ENCODE results near the gene CHST11. TPM values are rescaled to one million over a fixed set of nuclear protein-coding genes. Genes with fewer than 3 reads are reported as not detected.
A peak's percentile ranks its signal among the peaks of the same experiment; 100 is the strongest.

CHST11 gene
- total RNA-seq, 1 experiment from 2014 or later = 3.4 TPM

DNA sequence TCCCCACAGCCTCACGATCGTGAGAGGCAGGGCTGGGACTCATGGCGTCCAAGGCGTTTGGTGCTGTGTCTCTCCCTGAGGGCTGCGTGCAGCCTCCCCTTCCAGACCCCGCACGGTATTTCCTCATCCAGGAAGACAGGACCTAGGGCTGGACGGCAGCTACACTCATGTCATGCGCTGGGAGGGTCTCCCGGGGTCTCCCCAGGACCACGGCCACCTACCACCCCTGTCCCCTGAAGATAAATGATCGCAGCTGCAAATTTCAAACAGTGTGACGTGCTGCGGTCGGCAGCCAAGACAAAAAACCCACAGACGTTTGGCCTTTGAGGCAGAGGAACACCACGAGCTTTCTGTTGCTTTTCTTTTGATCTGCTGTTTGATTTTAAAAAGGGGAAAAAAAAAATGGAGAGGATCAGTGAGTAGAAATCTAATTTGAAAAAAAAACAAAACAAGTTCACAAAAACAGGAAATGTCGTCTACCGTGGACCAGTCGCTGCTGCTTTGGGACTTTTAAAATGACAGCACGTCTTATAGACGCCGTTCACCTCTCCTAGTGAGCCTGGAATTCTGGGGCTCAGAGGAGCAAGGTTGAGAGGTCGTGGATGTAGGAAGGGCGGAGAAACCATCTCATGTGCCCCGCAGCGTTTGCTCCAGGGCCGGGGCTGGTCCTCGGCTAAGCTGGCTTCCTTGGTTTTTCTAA is 263.7 kb downstream of the CHST11 start:
- no peak for DNase-seq (ENCODE audit: low spot score)

GRCh38 chr12:104721039-104721405 is 264.3 kb downstream of the CHST11 start:
- DNase-seq (ENCODE audit: low spot score) = no peak

DNA sequence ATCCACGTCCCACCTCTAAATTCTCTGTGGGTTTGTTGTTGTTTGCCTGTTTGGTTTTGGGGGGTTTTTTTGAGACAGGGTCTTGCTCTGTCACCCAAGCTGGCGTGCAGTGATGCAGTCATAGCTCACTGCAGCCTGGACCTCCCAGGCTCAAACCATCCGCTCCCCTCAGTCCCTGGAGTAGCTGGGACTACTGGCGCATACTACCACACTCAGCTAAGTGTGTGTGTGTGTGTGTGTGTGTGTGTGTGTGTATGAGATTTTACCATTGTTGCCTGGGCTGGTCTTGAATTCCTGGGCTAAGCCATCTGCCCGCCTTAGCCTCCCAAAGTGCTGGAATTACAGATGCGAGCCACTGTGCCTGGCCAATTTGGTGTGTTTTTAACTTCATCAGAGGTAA is 265.2 kb downstream of the CHST11 start:
- DNase-seq (ENCODE audit: low spot score) = no peak

- DNase-seq (ENCODE audit: low spot score) = no peak
These were observed 266.1 kb downstream of the CHST11 start for GRCh38 chr12:104722601-104723534.

GRCh38 chr12:104723895-104724294 is 267.1 kb downstream of the CHST11 start:
- DNase-seq (ENCODE audit: low spot score) = no peak

DNA sequence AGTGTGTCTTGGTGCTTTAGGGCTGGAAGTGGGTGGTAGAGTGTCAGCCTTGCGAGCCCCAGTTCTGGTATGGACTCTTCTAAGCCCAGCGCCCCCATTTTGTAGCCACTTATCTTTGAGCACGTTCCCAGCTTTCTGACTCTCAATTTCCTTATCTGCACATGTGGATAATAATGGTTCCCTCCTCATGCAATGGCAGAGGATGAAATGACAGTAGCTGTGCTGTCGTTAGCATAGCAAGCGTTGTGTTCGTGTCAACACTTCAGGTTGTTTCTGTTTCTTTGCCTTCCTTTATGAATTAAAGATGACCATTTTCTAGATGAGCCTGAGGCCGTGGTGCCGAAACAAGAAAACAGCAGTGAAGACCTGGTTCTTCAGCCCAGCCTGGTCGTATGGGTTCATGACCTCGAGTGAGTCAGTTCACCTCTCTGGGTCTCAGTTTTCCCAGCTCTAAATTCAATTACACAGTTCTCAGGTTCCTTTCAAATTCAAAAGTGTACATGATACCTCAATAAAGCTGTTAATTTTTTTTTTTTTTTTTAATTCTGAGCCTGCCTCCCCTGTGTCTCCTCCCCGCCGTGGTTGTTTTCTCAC is 268.3 kb downstream of the CHST11 start:
- no peak for DNase-seq (ENCODE audit: low spot score)

DNA sequence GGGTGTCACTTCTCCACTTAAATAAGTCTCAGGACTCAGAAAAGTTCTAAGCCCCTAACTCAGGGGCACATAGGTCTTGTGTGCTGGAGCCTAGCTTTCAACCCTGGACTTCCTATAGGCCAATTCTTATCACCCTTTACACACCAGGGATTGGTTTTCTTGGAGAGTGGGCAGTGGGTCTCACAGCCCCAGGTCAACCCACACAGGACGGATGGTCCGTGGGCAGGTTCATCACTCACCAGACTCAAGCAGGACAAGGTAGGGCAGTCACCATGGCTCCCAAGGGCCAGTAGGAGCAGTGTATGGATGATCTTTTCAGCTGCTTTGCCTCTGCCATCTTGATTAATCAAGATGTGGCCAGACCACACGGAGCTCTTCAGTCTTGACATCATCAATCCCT is 268.9 kb downstream of the CHST11 start:
- no peak for DNase-seq (ENCODE audit: low spot score)

GRCh38 chr12:104727726-104728465 is 271.1 kb downstream of the CHST11 start:
- DNase-seq (ENCODE audit: low spot score) = no peak

DNA sequence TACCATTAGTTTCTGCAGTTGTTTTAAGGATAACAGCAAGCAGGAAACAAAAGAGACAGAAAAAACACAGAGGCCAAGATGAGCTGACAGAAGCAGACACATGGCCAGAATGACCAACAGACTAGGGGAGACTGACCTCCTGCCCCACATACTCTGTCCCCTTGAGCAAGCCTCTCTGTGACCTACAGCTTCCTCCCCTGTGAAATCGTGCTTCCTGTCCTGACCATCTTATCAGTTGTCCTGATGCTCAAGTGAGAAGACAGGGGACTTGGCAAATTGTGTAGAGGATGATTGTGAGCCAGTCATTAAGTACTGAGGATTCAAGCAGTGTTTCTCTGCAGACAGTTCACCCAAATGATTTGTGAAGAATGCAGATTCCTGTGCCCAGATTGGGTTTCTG is 272.3 kb downstream of the CHST11 start:
- DNase-seq (ENCODE audit: low spot score) = no peak

GRCh38 chr12:104729610-104730446 is 273.1 kb downstream of the CHST11 start:
- no peak for DNase-seq (ENCODE audit: low spot score)

DNA sequence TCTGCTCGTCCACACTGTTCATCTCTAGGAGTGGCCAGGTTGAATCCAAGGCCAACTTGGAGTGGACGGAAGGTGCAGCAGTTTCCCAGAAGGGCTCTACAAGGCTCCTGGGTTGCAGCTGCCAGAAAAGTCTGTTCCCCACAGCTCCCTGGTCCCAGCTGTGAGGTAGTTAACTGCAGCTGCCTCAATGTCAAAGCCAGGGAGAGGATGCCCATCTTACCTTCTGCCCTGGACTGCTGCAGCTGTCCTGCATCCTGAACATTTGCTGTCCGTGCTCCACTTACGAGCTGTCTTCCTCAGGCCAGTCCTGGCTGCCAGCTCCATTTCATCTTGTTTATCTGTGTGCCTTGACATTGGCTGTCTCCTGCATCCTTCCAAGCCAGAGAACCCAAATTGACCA is 274.0 kb downstream of the CHST11 start:
- no peak for DNase-seq (ENCODE audit: low spot score)

DNA sequence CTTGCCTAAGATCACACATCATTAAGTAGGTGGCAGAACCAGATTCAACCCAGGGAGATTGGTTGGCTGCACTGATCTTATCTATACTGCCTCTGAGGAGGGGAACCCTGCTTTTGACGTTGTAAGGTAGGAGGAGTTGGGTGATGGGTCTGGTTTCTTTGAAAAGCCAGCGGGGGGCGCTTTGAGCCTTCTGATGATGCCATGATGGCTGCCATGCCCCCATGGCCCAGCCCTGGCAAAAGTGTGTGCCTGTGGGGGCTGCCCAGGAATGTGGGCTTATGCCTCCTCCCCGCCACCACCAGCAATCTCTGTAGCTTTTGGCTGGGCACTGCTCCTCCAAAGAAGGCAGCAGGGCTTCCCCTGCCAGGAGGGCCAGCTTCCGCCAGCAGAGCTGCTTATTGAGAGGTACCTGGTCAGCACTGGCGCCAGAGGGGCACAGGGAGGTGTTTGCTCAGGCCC is 277.0 kb downstream of the CHST11 start:
- DNase-seq (ENCODE audit: low spot score) = no peak

DNA sequence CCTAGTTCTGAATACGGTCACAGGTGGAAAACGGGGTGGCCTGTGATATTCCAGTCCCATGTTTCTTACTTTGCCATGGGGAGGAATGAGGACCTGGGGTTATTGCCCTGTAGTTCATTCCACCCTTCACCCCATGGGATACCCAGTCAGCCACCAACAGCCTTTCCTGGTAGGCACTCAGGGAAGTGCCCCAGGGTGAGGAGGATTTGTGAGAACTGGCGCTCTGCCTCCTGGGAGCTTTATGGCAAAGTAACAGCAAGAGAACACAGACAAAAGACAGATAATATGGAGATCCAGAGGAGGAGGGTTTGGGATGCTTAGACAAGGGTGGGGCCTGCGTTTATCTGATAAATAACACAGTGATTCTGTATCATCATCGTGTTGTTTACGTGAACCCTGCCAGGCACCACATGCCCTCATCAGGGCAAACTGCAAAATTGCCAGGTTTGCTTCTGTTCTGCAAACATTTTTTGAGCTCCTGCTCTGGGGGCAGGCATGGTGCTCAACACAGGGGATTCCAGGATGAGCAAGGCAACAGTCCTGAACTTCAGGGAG is 277.9 kb downstream of the CHST11 start:
- no peak for DNase-seq (ENCODE audit: low spot score)

DNA sequence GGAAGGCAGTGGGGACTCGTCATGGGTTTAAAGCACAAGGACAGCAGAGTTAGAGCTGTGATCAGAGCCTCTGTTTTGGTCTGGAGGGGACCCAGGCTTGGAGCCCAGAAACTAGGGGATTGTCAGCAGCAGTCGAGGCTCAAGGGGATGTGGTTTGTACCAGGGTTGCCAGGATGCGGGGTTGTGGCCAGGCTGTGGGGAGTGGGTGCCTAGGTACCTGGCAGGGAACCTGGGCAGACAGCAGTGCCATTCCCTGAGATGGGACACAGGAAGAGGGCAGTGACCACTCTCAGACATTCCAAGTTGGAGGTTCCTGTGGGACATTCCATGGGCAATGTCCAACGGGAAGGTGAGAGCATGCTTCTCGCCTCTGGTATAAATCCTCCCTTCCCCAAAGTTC is 279.1 kb downstream of the CHST11 start:
- no peak for DNase-seq (ENCODE audit: low spot score)

DNA sequence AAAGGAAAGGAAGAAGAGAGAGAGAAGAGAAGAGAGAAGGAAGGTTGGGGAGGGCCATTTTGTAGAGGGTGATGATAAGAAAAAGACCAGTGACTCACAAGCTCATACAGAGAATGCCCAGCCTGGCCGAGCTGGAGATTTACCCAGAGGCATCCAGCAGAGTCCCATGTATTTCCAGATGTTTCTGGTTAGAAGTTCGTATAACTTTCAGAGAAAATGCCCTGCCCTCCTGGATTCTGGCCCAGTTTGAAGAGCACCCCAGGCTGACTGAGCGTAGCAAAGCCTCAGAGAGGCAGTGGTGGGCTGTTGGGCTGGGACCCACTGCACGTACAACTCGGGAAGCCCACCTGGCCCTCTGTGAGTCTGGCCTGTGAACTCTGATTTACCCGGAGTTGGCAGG is 279.6 kb downstream of the CHST11 start:
- DNase-seq (ENCODE audit: low spot score) = peak; percentile 59

- DNase-seq (ENCODE audit: low spot score) = no peak
These were observed 280.4 kb downstream of the CHST11 start for GRCh38 chr12:104737113-104737512.

DNA sequence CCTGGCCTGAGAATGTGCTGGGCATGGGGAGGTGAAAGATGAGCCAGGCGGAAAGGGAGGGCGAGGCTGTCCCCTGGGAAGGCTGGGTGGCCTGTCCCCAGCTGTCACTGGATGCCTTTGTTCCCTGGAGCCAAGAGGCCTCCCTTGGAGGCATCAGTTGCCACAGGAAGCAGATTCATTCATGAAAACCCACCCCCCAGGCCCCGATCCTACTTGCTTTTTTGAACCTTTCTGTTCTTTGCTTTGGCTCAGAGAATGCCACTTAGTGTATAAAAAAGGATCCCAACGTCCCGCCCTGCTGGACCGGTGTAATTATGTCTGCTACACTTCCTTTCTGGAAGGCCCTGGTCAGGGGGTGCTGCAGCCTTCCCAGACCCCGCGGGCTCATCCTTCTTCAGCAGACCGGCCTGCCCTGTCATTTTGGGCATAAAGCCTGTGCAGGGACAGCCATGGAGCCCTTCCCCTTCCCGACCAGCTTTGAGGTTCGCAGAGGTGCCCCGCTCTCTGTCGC is 281.1 kb downstream of the CHST11 start:
- no peak for DNase-seq (ENCODE audit: low spot score)

- DNase-seq (ENCODE audit: low spot score) = no peak
These were observed 281.6 kb downstream of the CHST11 start for GRCh38 chr12:104738331-104738730.

DNA sequence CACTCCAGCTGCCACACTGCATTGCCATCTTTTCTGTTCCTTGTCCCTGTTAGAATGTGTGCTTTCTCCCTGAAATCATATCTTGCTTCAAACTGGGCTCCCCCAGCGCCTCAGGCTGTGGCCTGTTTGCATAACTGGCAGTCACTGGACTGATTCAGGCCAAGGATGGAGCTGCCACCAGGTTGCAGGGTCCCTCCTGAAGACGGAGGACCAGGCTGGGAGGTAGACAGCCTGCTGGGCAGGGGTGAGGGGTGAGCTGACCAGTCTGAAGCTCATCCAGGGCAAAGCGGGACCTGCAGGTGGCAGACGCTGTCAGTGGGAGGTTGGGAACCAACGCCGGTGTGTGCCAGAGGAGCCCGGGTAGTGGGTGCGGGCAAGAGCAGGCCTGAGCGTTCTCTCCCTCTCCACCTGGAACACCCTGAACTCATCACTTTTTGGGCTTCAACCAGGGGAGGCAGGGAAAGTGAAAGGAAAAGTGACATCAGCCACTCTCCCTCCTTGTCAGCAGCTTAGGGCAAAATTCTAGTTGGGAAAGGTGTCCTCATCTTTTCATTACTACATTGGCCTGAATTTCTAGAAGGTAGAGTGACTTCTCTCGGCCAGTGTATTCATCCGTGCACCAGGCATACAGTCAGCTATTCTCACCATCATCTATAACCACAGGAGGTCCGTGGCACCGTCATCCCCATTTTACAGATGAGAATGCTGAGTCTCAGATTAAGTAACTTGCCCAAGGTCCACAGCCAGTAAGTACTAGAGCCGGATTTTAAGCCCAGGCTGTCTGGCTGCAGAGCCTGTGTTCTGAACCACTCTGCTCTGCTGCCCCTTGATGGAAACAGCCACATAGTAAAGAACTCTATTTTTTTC is 282.3 kb downstream of the CHST11 start:
- no peak for DNase-seq (ENCODE audit: low spot score)

All from H4 (cell line).